Measurements from ENCODE around the gene MROH9. TPM values are rescaled to one million over a fixed set of nuclear protein-coding genes. Genes with fewer than 3 reads are reported as not detected.

MROH9 gene
- total and polyA plus RNA-seq, 4 donors = 0.10 to 0.39 TPM; not detected in 2

- Histone ChIP-seq H3K27me3 (ENCODE audit: control insufficient read depth in 1 of 2, insufficient read depth in 2 of 2, low read length in 1 of 2) (no peaks in the 10 kb centered on the region), H3K4me1 (ENCODE audit: control insufficient read depth in 1 of 2, insufficient read depth in 2 of 2, low read length in 2 of 2) (peaks cover 0 to 2% of the 10 kb centered on the region in 2 donors), H3K27ac (ENCODE audit: low read depth in 1 of 2, low read length in 2 of 2) (no peak overlapping the region), H3K4me3 (ENCODE audit: low read length in 2 of 2) (no peak overlapping the region), H3K36me3 (ENCODE audit: control insufficient read depth in 1 of 2, insufficient read depth in 2 of 2, low read length in 1 of 2) (no peaks in the 10 kb centered on the region), H3K9me3 (ENCODE audit: control insufficient read depth, low read length) (no peaks in the 10 kb centered on the region)
- ATAC-seq (ENCODE audit: low FRiP score) = no peak
- DNase-seq = no peak
- 94% methylated on average over 5 of the region's 5 CpGs for WGBS, 2 donors
- intact Hi-C loops (cut with DNase I) = loop anchor here (2.0 kb wide), 3 partner anchors 58 to 106 kb away; partner anchors contain the start of gene FMO2 (in 1 of the 2)
Measured at GRCh38 chr1:171083222-171083621, 147.9 kb downstream of the MROH9 start.

DNA sequence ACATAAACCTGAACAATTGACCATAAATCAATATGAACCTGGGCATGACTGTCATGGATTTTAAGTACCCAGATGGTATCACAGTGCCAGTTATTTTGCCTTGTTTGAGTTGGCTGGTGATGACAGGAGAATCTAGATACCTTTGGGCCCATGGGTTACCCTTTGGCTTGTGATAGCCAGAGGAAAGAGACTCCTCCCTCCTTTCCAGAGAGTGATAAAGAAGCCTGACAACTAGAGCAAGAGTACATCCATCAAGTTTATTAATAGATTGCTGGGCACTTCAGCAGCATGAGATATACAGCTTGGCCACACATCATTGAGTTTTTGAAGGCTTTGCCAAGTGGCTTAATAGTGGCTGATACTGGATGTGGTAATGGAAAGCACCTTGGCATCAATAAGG is 148.8 kb downstream of the MROH9 start:
- Histone ChIP-seq H3K36me3 (ENCODE audit: control insufficient read depth in 1 of 2, insufficient read depth in 2 of 2, low read length in 1 of 2) (no peaks in the 10 kb centered on the region), H3K4me3 (ENCODE audit: low read length in 2 of 2) (no peak overlapping the region), H3K4me1 (ENCODE audit: control insufficient read depth in 1 of 2, insufficient read depth in 2 of 2, low read length in 2 of 2) (peaks cover 0 to 2% of the 10 kb centered on the region in 2 donors), H3K27ac (ENCODE audit: low read depth in 1 of 2, low read length in 2 of 2) (no peak overlapping the region), H3K27me3 (ENCODE audit: control insufficient read depth in 1 of 2, insufficient read depth in 2 of 2, low read length in 1 of 2) (no peaks in the 10 kb centered on the region), H3K9me3 (ENCODE audit: control insufficient read depth, low read length) (no peaks in the 10 kb centered on the region)
- DNase-seq = no peak
- intact Hi-C loops (cut with DNase I) = no loop called here
- no peak for ATAC-seq (ENCODE audit: low FRiP score)

DNA sequence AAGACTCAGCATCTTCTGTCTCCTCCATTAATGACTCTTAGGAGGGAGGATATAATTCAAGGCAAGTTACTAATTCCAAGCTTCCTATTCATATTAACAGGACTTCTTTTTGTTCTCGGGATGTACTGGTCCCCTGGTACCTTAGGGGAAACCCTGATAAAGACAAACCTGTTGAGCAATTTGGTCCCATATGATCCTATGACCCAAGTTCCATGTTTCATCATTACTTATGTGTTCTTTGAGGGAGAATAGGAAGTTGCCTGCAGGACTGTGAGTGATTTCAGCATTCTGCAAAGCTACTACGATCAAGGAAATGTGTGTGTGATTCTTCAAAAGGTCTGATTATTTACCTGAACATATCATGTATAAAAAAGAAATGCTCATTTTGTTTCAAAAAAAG is 149.5 kb downstream of the MROH9 start:
- H3K9me3 ChIP-seq (ENCODE audit: control insufficient read depth, low read length) = no peaks in the 10 kb centered on the region
- DNase-seq (no peak), ATAC-seq (ENCODE audit: low FRiP score) (no peak)
- WGBS, 2 donors = 96 to 98% methylated on average over 2 of the region's 2 CpGs
- no peak overlapping the region for H3K27ac ChIP-seq (ENCODE audit: low read depth in 1 of 2, low read length in 2 of 2)
- no peak overlapping the region for H3K4me3 ChIP-seq (ENCODE audit: low read length in 2 of 2)
- H3K27me3 ChIP-seq (ENCODE audit: control insufficient read depth in 1 of 2, insufficient read depth in 2 of 2, low read length in 1 of 2) = no peaks in the 10 kb centered on the region
- H3K4me1 ChIP-seq (ENCODE audit: control insufficient read depth in 1 of 2, insufficient read depth in 2 of 2, low read length in 2 of 2) = peaks cover 0 to 2% of the 10 kb centered on the region in 2 donors
- intact Hi-C loops (cut with DNase I) = no loop called here
- H3K36me3 ChIP-seq (ENCODE audit: control insufficient read depth in 1 of 2, insufficient read depth in 2 of 2, low read length in 1 of 2) = no peaks in the 10 kb centered on the region

GRCh38 chr1:171087896-171088295 is 152.6 kb downstream of the MROH9 start:
- ATAC-seq (ENCODE audit: low FRiP score) = no peak
- no peak for DNase-seq
- Histone ChIP-seq H3K27ac (ENCODE audit: low read depth in 1 of 2, low read length in 2 of 2) (no peak overlapping the region), H3K36me3 (ENCODE audit: control insufficient read depth in 1 of 2, insufficient read depth in 2 of 2, low read length in 1 of 2) (no peaks in the 10 kb centered on the region), H3K27me3 (ENCODE audit: control insufficient read depth in 1 of 2, insufficient read depth in 2 of 2, low read length in 1 of 2) (no peaks in the 10 kb centered on the region), H3K4me1 (ENCODE audit: control insufficient read depth in 1 of 2, insufficient read depth in 2 of 2, low read length in 2 of 2) (no peaks in the 10 kb centered on the region), H3K9me3 (ENCODE audit: control insufficient read depth, low read length) (no peaks in the 10 kb centered on the region), H3K4me3 (ENCODE audit: low read length in 2 of 2) (no peak overlapping the region)
- intact Hi-C loops (cut with DNase I) = no loop called here

GRCh38 chr1:171090604-171091003 is 155.3 kb downstream of the MROH9 start, which contains the start of gene FMO3:
TSS of gene FMO3 (plus strand) at chr1:171090905. CDS start at chr1:171092659, 1,754 bp downstream.
- no peak for ATAC-seq (ENCODE audit: low FRiP score)
- no peaks in the 10 kb centered on the region for H3K36me3 ChIP-seq (ENCODE audit: control insufficient read depth in 1 of 2, insufficient read depth in 2 of 2, low read length in 1 of 2)
- intact Hi-C loops (cut with DNase I) = no loop called here
- no peaks in the 10 kb centered on the region for H3K27me3 ChIP-seq (ENCODE audit: control insufficient read depth in 1 of 2, insufficient read depth in 2 of 2, low read length in 1 of 2)
- H3K9me3 ChIP-seq (ENCODE audit: control insufficient read depth, low read length) = no peaks in the 10 kb centered on the region
- no peaks in the 10 kb centered on the region for H3K4me1 ChIP-seq (ENCODE audit: control insufficient read depth in 1 of 2, insufficient read depth in 2 of 2, low read length in 2 of 2)
- 92 to 93% methylated on average over 5 of the region's 5 CpGs for WGBS, 2 donors
- H3K4me3 ChIP-seq (ENCODE audit: low read length in 2 of 2) = no peak within 1 kb of the TSS
- no peak within 1 kb of the TSS for H3K27ac ChIP-seq (ENCODE audit: low read depth in 1 of 2, low read length in 2 of 2)
- no peak for DNase-seq

GRCh38 chr1:171103862-171104261 is 168.5 kb downstream of the MROH9 start:
- H3K27ac ChIP-seq (ENCODE audit: low read depth in 1 of 2, low read length in 2 of 2) = no peak overlapping the region
- H3K27me3 ChIP-seq (ENCODE audit: control insufficient read depth in 1 of 2, insufficient read depth in 2 of 2, low read length in 1 of 2) = no peaks in the 10 kb centered on the region
- no peak for ATAC-seq (ENCODE audit: low FRiP score)
- intact Hi-C loops (cut with DNase I) = no loop called here
- H3K4me1 ChIP-seq (ENCODE audit: control insufficient read depth in 1 of 2, insufficient read depth in 2 of 2, low read length in 2 of 2) = peaks cover 0 to 4% of the 10 kb centered on the region in 2 donors
- no peaks in the 10 kb centered on the region for H3K9me3 ChIP-seq (ENCODE audit: control insufficient read depth, low read length)
- DNase-seq = no peak
- 97 to 99% methylated on average over 1 of the region's 1 CpG for WGBS, 2 donors
- no peak overlapping the region for H3K4me3 ChIP-seq (ENCODE audit: low read length in 2 of 2)
- H3K36me3 ChIP-seq (ENCODE audit: control insufficient read depth in 1 of 2, insufficient read depth in 2 of 2, low read length in 1 of 2) = no peaks in the 10 kb centered on the region

- Histone ChIP-seq H3K4me1 (ENCODE audit: control insufficient read depth in 1 of 2, insufficient read depth in 2 of 2, low read length in 2 of 2) (peaks cover 0 to 4% of the 10 kb centered on the region in 2 donors), H3K27ac (ENCODE audit: low read depth in 1 of 2, low read length in 2 of 2) (no peak overlapping the region), H3K4me3 (ENCODE audit: low read length in 2 of 2) (no peak overlapping the region), H3K9me3 (ENCODE audit: control insufficient read depth, low read length) (no peaks in the 10 kb centered on the region), H3K36me3 (ENCODE audit: control insufficient read depth in 1 of 2, insufficient read depth in 2 of 2, low read length in 1 of 2) (no peaks in the 10 kb centered on the region), H3K27me3 (ENCODE audit: control insufficient read depth in 1 of 2, insufficient read depth in 2 of 2, low read length in 1 of 2) (no peaks in the 10 kb centered on the region)
- no peak for DNase-seq
- WGBS, 2 donors = 60 to 77% methylated on average over 3 of the region's 3 CpGs
- ATAC-seq (ENCODE audit: low FRiP score) = peak; percentile 57
- intact Hi-C loops (cut with DNase I) = no loop called here
Measured at GRCh38 chr1:171107262-171107940, 172.1 kb downstream of the MROH9 start.

- 92 to 95% methylated on average over 8 of the region's 8 CpGs for WGBS, 2 donors
- no peak overlapping the region for H3K27ac ChIP-seq (ENCODE audit: low read depth in 1 of 2, low read length in 2 of 2)
- H3K36me3 ChIP-seq (ENCODE audit: control insufficient read depth in 1 of 2, insufficient read depth in 2 of 2, low read length in 1 of 2) = no peaks in the 10 kb centered on the region
- no peaks in the 10 kb centered on the region for H3K27me3 ChIP-seq (ENCODE audit: control insufficient read depth in 1 of 2, insufficient read depth in 2 of 2, low read length in 1 of 2)
- peaks cover 0 to 4% of the 10 kb centered on the region in 2 donors for H3K4me1 ChIP-seq (ENCODE audit: control insufficient read depth in 1 of 2, insufficient read depth in 2 of 2, low read length in 2 of 2)
- H3K4me3 ChIP-seq (ENCODE audit: low read length in 2 of 2) = no peak overlapping the region
- no peaks in the 10 kb centered on the region for H3K9me3 ChIP-seq (ENCODE audit: control insufficient read depth, low read length)
- ATAC-seq (ENCODE audit: low FRiP score) (no peak), DNase-seq (no peak)
- intact Hi-C loops (cut with DNase I) = no loop called here
Measured at GRCh38 chr1:171107969-171108368, 172.6 kb downstream of the MROH9 start.

DNA sequence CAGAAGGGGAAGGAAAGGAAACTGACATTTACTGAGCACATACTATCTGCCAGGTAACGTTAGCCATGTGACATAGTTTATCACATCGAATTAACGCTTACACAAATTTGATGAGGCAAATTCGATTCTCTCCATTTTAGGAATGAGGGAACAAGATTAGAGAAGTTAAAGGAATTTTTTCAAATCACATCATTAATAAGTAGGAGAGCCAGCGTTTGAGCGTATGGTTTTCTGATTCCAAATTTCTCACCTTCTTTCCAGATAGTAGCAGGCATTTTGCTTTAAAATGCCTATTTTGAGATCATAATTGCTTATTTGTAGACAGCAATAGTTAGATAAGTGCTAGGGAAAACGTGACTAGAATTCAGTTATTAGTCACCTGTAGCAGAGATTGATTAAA is 174.6 kb downstream of the MROH9 start:
- Histone ChIP-seq H3K27ac (ENCODE audit: low read depth in 1 of 2, low read length in 2 of 2) (no peak overlapping the region), H3K27me3 (ENCODE audit: control insufficient read depth in 1 of 2, insufficient read depth in 2 of 2, low read length in 1 of 2) (no peaks in the 10 kb centered on the region), H3K9me3 (ENCODE audit: control insufficient read depth, low read length) (no peaks in the 10 kb centered on the region), H3K4me3 (ENCODE audit: low read length in 2 of 2) (no peak overlapping the region), H3K36me3 (ENCODE audit: control insufficient read depth in 1 of 2, insufficient read depth in 2 of 2, low read length in 1 of 2) (no peaks in the 10 kb centered on the region), H3K4me1 (ENCODE audit: control insufficient read depth in 1 of 2, insufficient read depth in 2 of 2, low read length in 2 of 2) (peaks cover 3 to 4% of the 10 kb centered on the region in 2 donors)
- DNase-seq (no peak), ATAC-seq (ENCODE audit: low FRiP score) (no peak)
- intact Hi-C loops (cut with DNase I) = no loop called here
- WGBS, 2 donors = 88 to 95% methylated on average over 7 of the region's 7 CpGs

All from aorta (tissue), 5 donors.